Fibroblast of lung (primary cell): Measurements from ENCODE around the gene DYNLT3. TPM values are rescaled to one million over a fixed set of nuclear protein-coding genes. Genes with fewer than 3 reads are reported as not detected.

ENCODE experiments used
- DNase-seq, 2 donors: peaks; one replicate each; pipeline versions ENCODE4 v3.0.0 to v3.0.0-alpha.2; 2010; ENCODE audit warnings: low read depth in 2 of 2
- H2AFZ ChIP-seq: 2 replicates; pipeline ENCODE4 v1.5.1; 2012; ENCODE audit warnings: low read length, control low read depth, inconsistent platforms
- H3K27ac ChIP-seq: 2 replicates; pipeline ENCODE4 v1.5.1; 2011; ENCODE audit warnings: low read length, control low read depth; ENCODE audit not compliant: insufficient read depth
- H3K27me3 ChIP-seq: 2 replicates; pipeline ENCODE4 v1.5.1; 2011; ENCODE audit warnings: mild to moderate bottlenecking, low read length; ENCODE audit not compliant: control insufficient read depth, insufficient read depth
- H3K36me3 ChIP-seq: 2 replicates; pipeline ENCODE4 v1.5.1; 2011; ENCODE audit warnings: low read length; ENCODE audit not compliant: control insufficient read depth, insufficient read depth
- H3K4me1 ChIP-seq: 2 replicates; pipeline ENCODE4 v1.5.1; 2011; ENCODE audit warnings: low read length; ENCODE audit not compliant: control insufficient read depth, insufficient read depth; ENCODE audit errors: extremely low read depth
- H3K4me2 ChIP-seq: 2 replicates; pipeline ENCODE4 v1.5.1; 2011; ENCODE audit warnings: low read length, control low read depth; ENCODE audit not compliant: insufficient read depth; ENCODE audit errors: extremely low read depth
- H3K4me3 ChIP-seq, 4 experiments: fragments of 200-600 bp in 1 of 4; sonication (generic) in 1 of 4; replicated peaks in 1 of 4; 2 replicates each; pipeline ENCODE4 v1.5.1; 2011 to 2016; ENCODE audit warnings: low read length in 4 of 4, low read depth in 3 of 4, mild to moderate bottlenecking in 3 of 4, control low read depth in 2 of 4, inconsistent platforms in 1 of 4, mixed read lengths in 1 of 4; ENCODE audit not compliant: insufficient read depth in 1 of 4; ENCODE audit errors: control extremely low read depth in 1 of 4
- H3K79me2 ChIP-seq: 2 replicates; pipeline ENCODE4 v1.5.1; 2012; ENCODE audit warnings: mild to moderate bottlenecking, low read length, inconsistent platforms; ENCODE audit not compliant: control insufficient read depth, insufficient read depth
- H3K9ac ChIP-seq: 2 replicates; pipeline ENCODE4 v1.5.1; 2011; ENCODE audit warnings: mild to moderate bottlenecking, low read length, control low read depth; ENCODE audit not compliant: insufficient read depth
- H3K9me3 ChIP-seq: 2 replicates; pipeline ENCODE4 v1.5.1; 2012; ENCODE audit warnings: low read depth, low read length; ENCODE audit not compliant: control insufficient read depth, insufficient read depth
- H4K20me1 ChIP-seq: 2 replicates; pipeline ENCODE4 v1.5.1; 2011; ENCODE audit warnings: low read length; ENCODE audit not compliant: control insufficient read depth, insufficient read depth; ENCODE audit errors: extremely low read depth
- CTCF ChIP-seq, 2 donors: IDR thresholded peaks in 1 of 2; conservative IDR thresholded peaks in 1 of 2; 1 replicate in 1 of 2; 2 replicates in 1 of 2; pipeline ENCODE4 v1.5.1; 2011 to 2012; ENCODE audit warnings: low read length in 2 of 2, control low read depth in 1 of 2, inconsistent platforms in 1 of 2, low read depth in 1 of 2, mild to moderate bottlenecking in 1 of 2
- EZH2 ChIP-seq: IDR thresholded peaks from 2 replicates; pipeline ENCODE4 v1.5.1; 2012; ENCODE audit warnings: low read length, control low read depth, mild to moderate bottlenecking; ENCODE audit errors: missing control alignments
- polyA plus RNA-seq, 2 donors: library from polyadenylated mRNA; depleted of rRNA in 1 of 2; stranded (reverse) in 1 of 2; unstranded in 1 of 2; fragments of >200 nt; gene quantifications; 2 replicates each; pipeline ENCODE4 v1.2.1, GENCODE V29; 2011 to 2012; ENCODE audit warnings: missing spikeins in 1 of 2
- total RNA-seq: library from RNA; depleted of rRNA; stranded (reverse); fragments of >200 nt; gene quantifications from 2 replicates; pipeline ENCODE4 v1.2.1, GENCODE V29; 2014

The DYNLT3 gene
- total and polyA plus RNA-seq, 2 donors (not counting 1 experiment from before 2014, with no cell fraction given) = 59.9 to 80.6 TPM

- TF ChIP-seq EZH2 (no peak), CTCF (conservative IDR thresholded peaks at IDR 0.05 in 1 of 2, IDR thresholded peaks at IDR 0.05 in 1 of 2; ENCODE audit: low read depth in 1 of 2, low read length in 2 of 2) (no peak)
- no peaks in the 10 kb centered on the region for H3K79me2 ChIP-seq
- no peak for DNase-seq
Observed at GRCh38 chrX:37883196-37883595, 35.8 kb upstream of the DYNLT3 start.

DNA sequence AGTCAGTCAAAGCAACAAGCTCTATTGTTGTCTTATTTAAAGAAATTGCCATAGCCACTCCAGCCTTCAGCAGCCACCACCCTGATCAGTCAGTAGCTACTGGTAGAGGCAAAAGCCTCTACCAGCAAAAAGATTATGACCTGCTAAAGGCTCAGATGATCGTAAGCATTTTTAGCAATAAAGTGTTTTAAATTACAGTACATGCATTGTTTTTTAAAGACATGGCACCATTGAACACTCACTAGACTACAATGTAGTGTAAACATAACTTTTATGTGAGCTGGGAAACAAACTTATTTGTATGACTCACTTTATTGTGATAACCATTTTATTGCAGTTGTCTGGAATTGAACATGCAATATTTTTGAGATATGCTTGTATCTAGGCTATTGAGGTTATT lies 32.3 kb upstream of the DYNLT3 start:
- TF ChIP-seq EZH2 = no peak
- TF ChIP-seq CTCF (conservative IDR thresholded peaks at IDR 0.05 in 1 of 2, IDR thresholded peaks at IDR 0.05 in 1 of 2; ENCODE audit: low read depth in 1 of 2, low read length in 2 of 2) = no peak
- no peak for DNase-seq

More at GRCh38 chrX:37883196-37883595, 35.8 kb upstream of the DYNLT3 start:
- H2AFZ ChIP-seq = no peak overlapping the region
- H3K36me3 ChIP-seq = no peaks in the 10 kb centered on the region
- H4K20me1 ChIP-seq = no peaks in the 10 kb centered on the region
- no peak overlapping the region for H3K27ac ChIP-seq
- H3K9me3 ChIP-seq = no peaks in the 10 kb centered on the region
- H3K27me3 ChIP-seq = no peaks in the 10 kb centered on the region
- H3K4me1 ChIP-seq = no peaks in the 10 kb centered on the region
- H3K9ac ChIP-seq = no peak overlapping the region
- no peak overlapping the region for H3K4me2 ChIP-seq
- H3K4me3 ChIP-seq = no peak overlapping the region

GRCh38 chrX:37876716-37877115 lies 29.3 kb upstream of the DYNLT3 start:
- H2AFZ ChIP-seq = no peak overlapping the region
- H3K36me3 ChIP-seq = no peaks in the 10 kb centered on the region
- no peak for TF ChIP-seq EZH2
- TF ChIP-seq CTCF (conservative IDR thresholded peaks at IDR 0.05 in 1 of 2, IDR thresholded peaks at IDR 0.05 in 1 of 2; ENCODE audit: low read depth in 1 of 2, low read length in 2 of 2) = no peak
- no peak overlapping the region for H3K4me3 ChIP-seq
- no peaks in the 10 kb centered on the region for H3K79me2 ChIP-seq
- H4K20me1 ChIP-seq = no peaks in the 10 kb centered on the region
- no peak overlapping the region for H3K4me2 ChIP-seq
- H3K4me1 ChIP-seq = peaks cover 3% of the 10 kb centered on the region
- no peak overlapping the region for H3K27ac ChIP-seq
- H3K9me3 ChIP-seq = no peaks in the 10 kb centered on the region
- no peak for DNase-seq
- no peaks in the 10 kb centered on the region for H3K27me3 ChIP-seq
- no peak overlapping the region for H3K9ac ChIP-seq

More for the DNA sequence above, 32.3 kb upstream of the DYNLT3 start:
- Histone ChIP-seq H3K27me3 (no peaks in the 10 kb centered on the region), H4K20me1 (no peaks in the 10 kb centered on the region), H3K79me2 (no peaks in the 10 kb centered on the region), H3K36me3 (no peaks in the 10 kb centered on the region), H3K9ac (no peak overlapping the region), H3K4me3 (no peak overlapping the region), H3K4me2 (no peak overlapping the region), H3K9me3 (no peaks in the 10 kb centered on the region), H3K4me1 (no peaks in the 10 kb centered on the region), H2AFZ (no peak overlapping the region), H3K27ac (no peak overlapping the region)
